ENCODE results near the gene ZNF560. TPM values are rescaled to one million over a fixed set of nuclear protein-coding genes. Genes with fewer than 3 reads are reported as not detected.

The ZNF560 gene
- total and polyA plus RNA-seq, 9 of the 15 experiments (the other 6 are each of a cell fraction or from before 2014, with no cell fraction given): 0.04 to 0.18 (median 0.05) TPM; not detected in 3

- peak; percentile 66 for TF ChIP-seq NFE2 (IDR thresholded peaks at IDR 0.05; ENCODE audit: low read depth)
- peak; percentile 95 for TF ChIP-seq KHSRP (IDR thresholded peaks at IDR 0.05)
- TF ChIP-seq, protein P1, sequence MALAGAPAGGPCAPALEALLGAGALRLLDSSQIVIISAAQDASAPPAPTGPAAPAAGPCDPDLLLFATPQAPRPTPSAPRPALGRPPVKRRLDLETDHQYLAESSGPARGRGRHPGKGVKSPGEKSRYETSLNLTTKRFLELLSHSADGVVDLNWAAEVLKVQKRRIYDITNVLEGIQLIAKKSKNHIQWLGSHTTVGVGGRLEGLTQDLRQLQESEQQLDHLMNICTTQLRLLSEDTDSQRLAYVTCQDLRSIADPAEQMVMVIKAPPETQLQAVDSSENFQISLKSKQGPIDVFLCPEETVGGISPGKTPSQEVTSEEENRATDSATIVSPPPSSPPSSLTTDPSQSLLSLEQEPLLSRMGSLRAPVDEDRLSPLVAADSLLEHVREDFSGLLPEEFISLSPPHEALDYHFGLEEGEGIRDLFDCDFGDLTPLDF (CRISPR knock-in tag; IDR thresholded peaks at IDR 0.05): 0 out of 2 replicates have a peak, but pooled peaks have one; percentile 28
- peak; percentile 62 to 73; a peak in 3 of 4 replicates for TF ChIP-seq FOXK2 (conservative IDR thresholded peaks at IDR 0.05 in 1 of 2, IDR thresholded peaks at IDR 0.05 in 1 of 2; ENCODE audit: low read depth in 2 of 2)
- peak; percentile 53; the same call in 1 of the 2 replicates for TF ChIP-seq ATF2 (CRISPR knock-in tag; IDR thresholded peaks at IDR 0.05)
- TF ChIP-seq ZBTB11 (CRISPR knock-in tag; IDR thresholded peaks at IDR 0.05): peak in 1 of 3 experiments; percentile 69; a peak in 2 of 6 replicates
- no peak for TF ChIP-seq NR2C1 (IDR thresholded peaks at IDR 0.05)
- peak; percentile 26; the same call in 1 of the 2 replicates for TF ChIP-seq NR2C1 (tag; IDR thresholded peaks at IDR 0.05)
- TF ChIP-seq ESRRA (IDR thresholded peaks at IDR 0.05; ENCODE audit: borderline replicate concordance, low read depth): peak; percentile 55; the same call in 1 of the 2 replicates
- TF ChIP-seq ZNF57 (CRISPR knock-in tag; IDR thresholded peaks at IDR 0.05): peak; percentile 95
- TF ChIP-seq EHMT2 (IDR thresholded peaks at IDR 0.05): peak; percentile 80
- peak; percentile 98 for TF ChIP-seq CXXC5 (CRISPR knock-in tag; IDR thresholded peaks at IDR 0.05)
- TF ChIP-seq ZZZ3 (IDR thresholded peaks at IDR 0.05): peak; percentile 69; the same call in 1 of the 2 replicates
- TF ChIP-seq CTBP1 (IDR thresholded peaks at IDR 0.05; ENCODE audit: borderline replicate concordance): peak; percentile 24; the same call in 1 of the 2 replicates
- TF ChIP-seq, protein P2, sequence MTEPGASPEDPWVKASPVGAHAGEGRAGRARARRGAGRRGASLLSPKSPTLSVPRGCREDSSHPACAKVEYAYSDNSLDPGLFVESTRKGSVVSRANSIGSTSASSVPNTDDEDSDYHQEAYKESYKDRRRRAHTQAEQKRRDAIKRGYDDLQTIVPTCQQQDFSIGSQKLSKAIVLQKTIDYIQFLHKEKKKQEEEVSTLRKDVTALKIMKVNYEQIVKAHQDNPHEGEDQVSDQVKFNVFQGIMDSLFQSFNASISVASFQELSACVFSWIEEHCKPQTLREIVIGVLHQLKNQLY (CRISPR knock-in tag; conservative IDR thresholded peaks at IDR 0.05): no peak
- TF ChIP-seq NELFE (IDR thresholded peaks at IDR 0.05; ENCODE audit: insufficient read depth, insufficient read length): no peak
- no peak for TF ChIP-seq KLF16 (IDR thresholded peaks at IDR 0.05)
- TF ChIP-seq OTX1 (CRISPR knock-in tag; IDR thresholded peaks at IDR 0.05): 0 out of 2 replicates have a peak, but pooled peaks have one; percentile 32
- TF ChIP-seq TEAD4 (IDR thresholded peaks at IDR 0.05; ENCODE audit: low read length): no peak
- no peak for TF ChIP-seq TEAD4 (CRISPR knock-in tag; IDR thresholded peaks at IDR 0.05; ENCODE audit: borderline replicate concordance)
- peak; percentile 81 for TF ChIP-seq HCFC1 (IDR thresholded peaks at IDR 0.05; ENCODE audit: low read depth, low read length)
Observed at GRCh38 chr19:9538183-9539058, 40.0 kb upstream of the ZNF560 start, which contains the start of gene ZNF426 (continued).

Measured in K562 (cell line).